GM21367 (cell line): ENCODE data around the gene CYP46A1.
"Not testable (repeated sequence)": the region's sequence is repeated elsewhere in the genome, so short reads cannot be mapped to it uniquely, and the experiment has no call there.

ENCODE experiments used
- ATAC-seq: cut with Tn5 transposase; IDR thresholded peaks from one replicate; pipeline ENCODE4 v1.9.1; 2021; ENCODE audit not compliant: unreplicated experiment

Gene CYP46A1

DNA sequence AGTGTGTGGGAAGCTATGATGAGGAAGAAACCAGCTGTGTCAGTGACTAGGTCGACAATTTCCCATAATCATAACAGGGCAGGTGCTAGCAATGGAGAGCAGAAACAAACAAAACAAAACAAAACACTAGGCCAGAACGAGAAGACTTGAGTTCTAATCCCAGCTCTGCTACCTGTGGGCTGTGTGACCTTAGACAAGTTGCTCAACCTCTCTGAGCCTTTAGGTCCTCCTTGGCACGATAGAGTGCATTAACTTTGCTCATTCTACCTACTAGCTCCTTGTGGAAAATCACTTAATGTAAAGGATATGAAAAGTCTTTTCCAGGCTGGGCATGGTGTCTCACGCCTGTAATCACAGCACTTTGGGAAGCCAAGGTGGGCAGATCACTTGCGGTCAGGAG lies 27.9 kb upstream of the CYP46A1 start:
- ATAC-seq = no peak

DNA sequence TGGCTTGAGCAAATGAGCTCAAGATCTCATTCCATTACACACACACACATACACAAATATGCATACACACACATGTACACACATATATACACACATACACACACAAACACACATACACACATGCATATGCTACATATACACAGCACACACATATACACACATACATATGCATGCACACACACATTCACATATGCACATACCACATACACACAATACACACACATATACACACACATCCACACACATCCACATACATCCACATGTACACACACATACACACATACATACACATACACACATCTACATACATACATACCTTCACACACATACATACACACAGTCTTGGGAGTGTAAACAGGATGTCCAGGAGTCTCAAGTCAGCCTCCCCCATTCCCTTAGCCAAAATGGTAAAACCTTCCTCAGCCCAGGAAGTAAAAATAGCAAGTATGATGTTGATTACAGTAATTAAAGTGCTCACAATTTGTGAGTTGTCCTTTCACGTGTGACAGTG lies 26.4 kb upstream of the CYP46A1 start:
- ATAC-seq = no peak

DNA sequence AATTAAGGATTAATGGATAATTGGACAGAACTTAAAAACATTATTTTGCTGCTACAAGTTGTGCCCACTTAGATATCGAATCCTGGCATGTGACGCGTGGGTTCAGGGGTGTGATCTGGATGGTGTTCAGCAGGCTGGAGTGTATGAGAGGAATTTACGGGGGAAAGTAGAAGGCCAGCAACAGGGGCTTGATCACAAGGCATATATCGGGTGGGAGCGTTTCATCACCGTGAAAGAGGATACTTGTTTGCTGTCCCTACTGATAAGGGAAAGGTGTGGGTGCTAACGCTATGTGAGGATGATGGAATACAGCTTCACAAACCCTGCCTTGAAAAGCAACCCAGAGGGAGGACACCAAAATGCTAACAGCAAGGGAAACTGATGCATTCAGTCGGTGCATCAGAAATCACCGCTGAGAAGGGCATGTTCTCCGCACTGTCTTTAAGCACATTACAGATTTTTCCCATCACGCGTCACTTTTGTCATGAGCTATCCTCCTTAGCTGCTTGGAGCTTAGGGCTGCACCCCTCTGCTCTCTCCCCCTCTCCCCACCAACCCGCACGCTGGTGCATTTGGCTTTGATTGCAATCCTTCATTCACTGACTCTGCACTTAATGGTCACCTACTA lies 25.8 kb upstream of the CYP46A1 start:
- no peak for ATAC-seq

DNA sequence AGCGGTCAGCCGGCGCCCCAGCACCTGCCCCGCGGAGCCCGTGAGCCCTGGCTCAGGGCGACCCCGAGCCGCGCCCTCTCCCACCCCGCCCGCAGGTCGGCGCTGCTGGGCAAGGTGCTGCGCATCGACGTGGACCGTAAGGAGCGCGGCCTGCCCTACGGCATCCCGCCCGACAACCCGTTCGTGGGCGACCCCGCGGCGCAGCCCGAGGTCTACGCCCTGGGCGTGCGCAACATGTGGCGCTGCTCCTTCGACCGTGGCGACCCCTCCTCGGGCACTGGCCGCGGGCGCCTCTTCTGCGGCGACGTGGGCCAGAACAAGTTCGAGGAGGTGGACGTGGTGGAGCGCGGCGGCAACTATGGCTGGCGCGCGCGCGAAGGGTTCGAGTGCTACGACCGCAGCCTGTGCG lies 24.8 kb upstream of the CYP46A1 start:
- ATAC-seq = no peak

DNA sequence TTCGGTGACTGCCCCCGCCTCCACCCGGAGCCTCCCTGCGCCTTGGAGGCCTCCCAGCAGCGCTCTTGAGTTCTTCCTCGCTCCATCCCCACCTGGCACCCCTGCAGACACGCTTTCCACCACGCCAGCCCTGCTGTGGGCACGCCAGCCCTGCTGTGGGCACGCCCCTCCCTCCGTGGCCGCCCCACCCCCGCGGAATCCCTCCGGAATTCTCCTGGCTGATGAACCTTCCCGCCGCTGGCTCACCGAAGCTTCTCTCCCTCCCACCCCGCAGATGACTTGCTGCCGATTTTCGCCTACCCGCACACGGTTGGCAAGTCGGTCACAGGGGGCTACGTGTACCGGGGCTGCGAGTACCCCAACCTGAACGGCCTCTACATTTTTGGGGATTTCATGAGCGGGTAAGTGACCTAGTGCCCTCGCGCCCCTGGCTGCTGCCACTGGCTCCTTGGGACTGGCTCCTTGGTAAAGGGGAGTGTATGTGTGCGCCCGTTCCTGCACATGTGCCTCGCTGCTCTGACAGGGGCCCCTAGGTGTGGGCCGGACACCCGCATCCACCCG lies 24.0 kb upstream of the CYP46A1 start:
- ATAC-seq = no peak

DNA sequence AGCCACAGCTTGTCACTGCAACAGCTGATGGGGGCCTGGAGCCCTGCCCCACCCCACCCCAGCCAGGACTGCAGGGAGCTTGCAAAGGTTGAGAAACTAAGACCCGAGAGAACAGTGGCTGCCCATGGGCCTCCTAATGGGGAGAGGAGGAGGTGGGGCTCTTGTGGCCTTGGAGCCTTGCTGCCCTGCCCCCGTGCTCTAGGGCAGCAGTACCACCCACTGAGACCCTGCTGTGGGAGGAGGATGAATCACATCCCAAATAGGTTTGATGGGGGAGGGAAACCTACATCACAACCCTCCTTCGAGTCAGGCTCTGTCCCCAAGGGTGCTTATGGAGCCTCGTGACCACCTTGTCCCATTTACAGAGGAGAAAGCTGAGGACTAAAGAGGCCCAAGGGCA lies 23.3 kb upstream of the CYP46A1 start:
- ATAC-seq = no peak

DNA sequence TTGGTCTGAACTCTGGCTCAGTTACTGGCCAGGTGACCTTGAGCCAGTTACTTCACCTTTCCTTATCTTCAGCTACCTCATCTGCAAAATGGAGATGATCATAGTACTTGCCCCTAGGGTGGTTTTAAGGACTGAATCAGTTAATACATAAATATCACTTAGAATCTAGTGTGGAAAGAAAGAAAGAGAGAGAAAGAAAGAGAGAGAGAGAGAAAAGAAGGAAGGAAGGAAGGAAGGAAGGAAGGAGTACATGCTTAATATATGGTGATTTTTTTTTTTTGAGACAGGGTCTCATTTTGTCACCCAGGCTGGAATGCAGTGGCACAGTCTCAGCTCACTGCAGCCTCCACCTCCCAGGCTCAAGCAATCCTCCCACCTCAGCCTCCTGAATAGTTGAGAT lies 22.9 kb upstream of the CYP46A1 start:
- ATAC-seq = not testable (repeated sequence)

DNA sequence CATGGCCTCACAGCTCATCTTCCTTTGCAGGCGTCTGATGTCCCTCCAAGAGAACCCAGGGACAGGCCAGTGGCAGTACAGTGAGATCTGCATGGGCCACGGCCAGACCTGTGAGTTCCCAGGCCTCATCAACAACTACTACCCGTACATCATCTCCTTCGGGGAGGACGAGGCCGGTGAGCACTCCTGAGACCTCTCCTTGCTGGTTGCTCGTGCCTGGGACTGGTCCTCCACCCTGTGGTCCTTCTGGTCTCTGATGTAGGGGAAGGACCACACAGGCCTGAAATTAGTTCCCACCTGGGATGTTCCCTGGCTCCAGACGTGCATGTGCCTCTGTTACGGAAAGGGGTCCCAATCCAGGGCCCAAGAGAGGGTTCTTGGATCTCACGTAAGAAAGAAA lies 21.3 kb upstream of the CYP46A1 start:
- ATAC-seq = no peak

DNA sequence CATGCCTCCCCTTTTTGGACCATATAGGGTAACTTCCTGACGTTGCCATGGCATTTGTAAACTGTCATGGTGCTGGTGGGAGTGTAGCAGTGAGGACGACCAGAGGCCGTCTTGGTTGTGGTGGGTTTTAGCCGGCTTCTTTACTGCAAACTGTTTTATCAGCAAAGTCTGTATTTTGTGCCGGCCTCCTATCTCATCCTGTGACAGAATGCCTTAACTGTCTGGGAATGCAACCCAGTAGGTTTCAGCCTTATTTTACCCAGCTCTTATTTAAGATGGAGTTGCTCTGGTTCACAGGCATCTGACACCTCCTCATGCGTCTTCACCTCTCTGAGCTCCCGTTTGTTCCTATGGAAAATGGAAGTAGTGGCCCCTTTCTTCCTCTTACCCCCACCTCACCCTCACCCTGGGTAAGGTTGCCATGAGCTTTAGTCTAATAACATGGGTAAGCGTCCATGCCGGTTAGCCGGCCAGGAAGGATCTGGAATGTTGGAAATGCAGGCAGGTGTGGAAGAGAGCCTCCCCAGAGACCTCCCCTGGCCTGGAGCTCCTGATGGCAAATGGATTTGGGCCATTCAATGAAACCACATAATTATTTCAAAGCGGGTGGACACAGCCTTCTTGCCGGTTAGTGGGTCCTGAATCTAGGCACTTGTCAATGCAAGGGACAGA lies 20.6 kb upstream of the CYP46A1 start:
- no peak for ATAC-seq

DNA sequence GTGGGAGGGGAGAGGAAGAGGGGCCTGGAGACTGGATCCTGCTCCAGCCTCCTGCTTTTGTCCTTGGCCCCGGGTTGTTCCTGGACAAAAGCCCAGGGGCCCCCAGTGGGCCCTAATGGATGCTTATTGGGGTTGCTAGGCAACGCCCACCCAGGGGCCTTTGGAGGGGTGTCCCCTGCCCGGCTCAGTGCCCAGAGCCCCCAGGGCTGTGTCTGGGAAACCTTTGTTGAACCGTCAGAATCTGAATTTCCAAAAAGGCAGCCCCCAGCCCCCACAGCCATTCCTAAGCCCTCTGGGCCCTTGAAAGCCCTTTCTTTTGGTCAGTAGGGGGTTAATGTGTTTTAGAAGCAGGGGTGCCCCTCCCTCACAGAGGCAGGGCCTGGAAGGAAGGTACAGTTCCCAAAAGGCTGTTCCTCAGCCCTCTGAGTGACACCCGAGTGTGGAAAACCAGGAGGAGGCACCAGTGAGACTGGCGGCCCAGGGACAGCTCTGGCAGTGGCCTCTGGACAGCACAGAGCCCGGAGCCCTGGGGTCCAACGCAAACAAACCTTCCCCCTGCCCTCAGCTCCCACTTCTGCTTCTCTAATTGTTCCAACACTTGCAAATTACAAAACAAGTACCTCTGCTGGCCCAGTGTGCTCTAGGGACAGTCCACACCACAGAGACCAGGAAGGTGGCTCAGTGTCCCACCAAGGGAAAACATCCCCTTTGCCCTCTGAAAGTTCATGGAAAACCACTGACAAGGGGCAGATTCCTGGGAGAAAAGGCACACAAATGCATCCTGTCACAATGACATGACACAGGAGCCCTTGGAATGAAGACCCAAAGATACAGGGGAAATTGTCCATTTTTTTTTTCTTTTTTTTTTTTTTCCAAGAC lies 19.8 kb upstream of the CYP46A1 start:
- ATAC-seq = no peak

DNA sequence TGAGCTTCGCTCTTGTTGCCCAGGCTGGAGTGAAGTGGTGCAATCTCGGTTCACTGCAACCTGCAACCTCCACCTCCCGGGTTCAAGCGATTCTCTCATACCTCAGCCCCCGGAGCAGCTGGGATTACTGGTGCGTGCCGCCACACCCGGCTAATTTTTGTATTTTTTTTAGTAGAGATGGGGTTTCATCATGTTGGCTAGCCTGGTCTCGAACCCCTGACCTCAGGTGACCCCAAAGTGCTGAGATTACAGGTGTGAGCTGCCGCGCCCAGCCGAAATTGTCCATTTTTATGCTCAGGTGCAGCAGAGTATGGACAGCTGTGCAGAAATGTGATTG lies 19.2 kb upstream of the CYP46A1 start:
- ATAC-seq = no peak

DNA sequence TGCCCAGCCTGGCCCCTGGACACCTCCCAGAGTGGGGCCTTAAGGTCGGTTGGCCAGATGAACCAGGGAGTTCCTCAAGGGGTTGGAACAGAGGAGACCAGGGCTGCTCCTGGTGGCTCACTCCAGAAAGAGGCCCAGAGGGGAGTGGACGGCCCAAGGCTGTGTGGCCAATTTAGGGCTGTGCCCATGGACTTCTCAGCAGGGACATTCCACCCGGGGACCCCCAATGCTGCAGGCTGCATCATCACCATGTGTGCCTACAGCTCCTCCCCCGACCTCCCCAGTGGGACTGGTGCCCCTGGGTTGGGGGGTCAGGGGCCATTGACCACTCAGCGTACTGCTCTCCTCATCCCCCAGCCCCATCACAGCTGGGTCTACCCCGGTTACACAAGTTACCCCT lies 17.6 kb upstream of the CYP46A1 start:
- ATAC-seq = no peak

DNA sequence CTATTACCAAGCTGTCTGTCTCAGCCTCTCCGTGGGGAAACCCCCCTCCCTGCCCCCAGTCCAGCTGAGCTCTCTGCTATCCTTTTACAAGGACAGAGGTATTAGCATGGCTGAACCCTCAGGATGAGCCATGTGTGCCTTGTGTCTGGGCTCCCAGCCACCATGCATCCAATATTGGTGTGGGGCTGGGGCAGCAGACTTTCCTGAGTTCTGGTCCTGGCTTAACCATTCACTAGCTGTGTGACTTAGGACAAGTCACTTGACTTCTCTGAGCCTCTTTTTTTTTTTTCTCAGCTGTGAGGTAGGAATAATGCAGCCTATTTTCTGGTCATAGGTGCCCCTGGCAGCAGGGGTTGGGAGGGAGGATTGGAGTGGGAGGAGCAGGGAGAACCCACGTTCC lies 17.1 kb upstream of the CYP46A1 start:
- ATAC-seq = no peak

DNA sequence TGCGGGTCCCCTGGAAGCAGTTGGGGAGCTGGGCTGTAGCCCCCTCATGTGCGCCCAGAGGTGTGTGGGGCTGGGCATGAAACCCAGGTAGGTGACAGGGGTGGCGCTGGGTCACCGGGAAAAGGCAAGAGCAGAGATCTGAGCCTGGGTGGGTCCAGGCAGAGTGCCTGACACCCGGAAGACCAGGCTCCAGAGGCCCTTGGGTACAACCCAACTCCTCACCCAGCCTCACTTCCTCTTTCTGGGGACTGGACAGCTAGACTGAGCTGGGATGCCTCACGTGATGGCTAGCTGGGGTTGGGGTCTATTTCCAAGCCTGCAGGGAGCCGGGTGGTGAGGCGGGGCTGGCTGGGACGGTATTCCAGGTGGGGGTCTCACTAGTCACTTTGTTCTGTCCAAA lies 16.3 kb upstream of the CYP46A1 start:
- no peak for ATAC-seq

DNA sequence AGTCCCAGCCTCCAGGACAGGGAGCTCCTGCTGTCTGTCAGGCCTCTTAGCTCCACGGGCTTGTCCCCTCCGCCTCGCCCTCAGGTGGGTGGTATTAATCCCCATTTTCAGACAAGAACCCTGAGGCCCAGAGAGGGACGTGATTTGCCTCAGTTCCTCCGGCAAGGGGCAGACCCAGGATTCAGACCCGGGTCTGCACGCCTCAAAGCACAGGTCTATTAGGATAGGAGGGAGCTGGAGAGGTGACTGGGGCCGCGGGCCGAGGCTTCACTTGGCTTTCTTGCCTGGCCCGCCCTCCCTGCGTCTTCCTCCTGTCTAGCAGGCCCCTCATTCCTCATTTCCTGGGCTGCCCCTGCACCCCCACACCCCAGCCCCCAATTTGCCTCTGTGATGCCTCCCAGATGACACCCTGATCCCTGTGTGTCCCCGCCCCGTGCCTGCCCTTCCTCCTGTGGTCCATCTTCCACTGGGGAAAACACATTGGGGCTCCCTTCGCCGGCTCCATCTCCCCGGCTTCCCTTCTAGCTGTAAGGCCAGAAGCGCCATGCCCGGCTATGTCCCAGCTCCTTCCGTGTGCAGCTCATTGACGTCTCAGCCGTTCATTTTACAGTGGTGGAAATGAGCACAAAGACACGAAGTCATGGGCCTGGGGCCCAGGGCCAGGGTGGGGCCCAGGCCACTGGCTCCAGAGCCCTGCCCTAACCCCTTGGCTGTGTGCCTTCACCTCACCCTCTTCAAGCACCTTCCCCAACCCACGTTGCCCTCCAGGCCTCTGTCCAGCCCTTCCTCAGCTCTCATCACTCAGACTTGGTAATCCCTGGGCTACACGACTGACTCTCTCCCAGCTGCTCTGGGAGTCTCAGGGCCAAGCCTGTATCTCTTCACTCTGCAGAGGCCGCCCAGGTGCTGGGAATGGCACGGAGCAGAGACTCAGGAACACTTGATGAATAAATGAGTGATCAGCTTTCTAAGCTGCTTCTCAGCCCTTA lies 15.5 kb upstream of the CYP46A1 start:
- no peak for ATAC-seq

DNA sequence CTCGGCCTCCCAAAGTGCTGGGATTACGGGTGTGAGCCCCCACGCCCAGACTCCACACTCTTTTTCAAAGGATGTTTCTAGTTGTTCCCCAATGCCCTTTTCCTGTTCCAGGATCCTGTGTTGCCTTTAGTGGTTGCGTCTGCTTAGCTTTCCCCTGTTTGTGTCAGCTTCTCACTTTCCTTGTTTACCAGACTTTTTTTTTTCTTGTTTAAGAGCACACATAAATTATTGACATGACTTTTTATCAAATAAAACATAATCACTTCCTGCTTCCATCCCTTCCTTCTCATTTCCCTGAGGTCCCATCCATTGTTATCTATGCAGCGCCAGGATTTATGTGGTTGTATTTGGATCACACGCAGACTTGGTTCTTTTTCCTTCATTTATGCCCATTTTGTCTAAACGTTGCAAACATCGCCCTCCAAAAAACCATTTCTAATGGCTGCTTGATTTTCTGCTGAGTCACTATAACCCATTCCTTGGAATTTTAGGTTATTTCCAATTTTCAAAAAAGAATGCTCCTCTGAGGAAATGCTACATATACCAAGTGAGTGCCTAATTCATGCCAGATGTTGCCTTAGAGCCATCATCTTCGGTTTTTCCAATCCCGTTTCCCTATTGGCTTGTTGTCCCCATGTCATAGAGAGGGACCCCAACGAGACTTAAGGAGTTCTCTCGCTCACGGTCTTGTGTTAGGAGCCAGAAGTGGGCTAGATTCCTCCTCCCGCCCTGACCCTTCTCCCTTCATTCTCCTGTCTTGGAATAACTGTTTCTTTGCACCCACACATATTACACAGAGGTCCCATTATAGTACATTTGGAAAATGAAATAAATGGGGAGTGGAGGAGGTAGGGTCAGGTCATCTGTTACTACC lies 13.5 kb upstream of the CYP46A1 start:
- ATAC-seq = no peak

DNA sequence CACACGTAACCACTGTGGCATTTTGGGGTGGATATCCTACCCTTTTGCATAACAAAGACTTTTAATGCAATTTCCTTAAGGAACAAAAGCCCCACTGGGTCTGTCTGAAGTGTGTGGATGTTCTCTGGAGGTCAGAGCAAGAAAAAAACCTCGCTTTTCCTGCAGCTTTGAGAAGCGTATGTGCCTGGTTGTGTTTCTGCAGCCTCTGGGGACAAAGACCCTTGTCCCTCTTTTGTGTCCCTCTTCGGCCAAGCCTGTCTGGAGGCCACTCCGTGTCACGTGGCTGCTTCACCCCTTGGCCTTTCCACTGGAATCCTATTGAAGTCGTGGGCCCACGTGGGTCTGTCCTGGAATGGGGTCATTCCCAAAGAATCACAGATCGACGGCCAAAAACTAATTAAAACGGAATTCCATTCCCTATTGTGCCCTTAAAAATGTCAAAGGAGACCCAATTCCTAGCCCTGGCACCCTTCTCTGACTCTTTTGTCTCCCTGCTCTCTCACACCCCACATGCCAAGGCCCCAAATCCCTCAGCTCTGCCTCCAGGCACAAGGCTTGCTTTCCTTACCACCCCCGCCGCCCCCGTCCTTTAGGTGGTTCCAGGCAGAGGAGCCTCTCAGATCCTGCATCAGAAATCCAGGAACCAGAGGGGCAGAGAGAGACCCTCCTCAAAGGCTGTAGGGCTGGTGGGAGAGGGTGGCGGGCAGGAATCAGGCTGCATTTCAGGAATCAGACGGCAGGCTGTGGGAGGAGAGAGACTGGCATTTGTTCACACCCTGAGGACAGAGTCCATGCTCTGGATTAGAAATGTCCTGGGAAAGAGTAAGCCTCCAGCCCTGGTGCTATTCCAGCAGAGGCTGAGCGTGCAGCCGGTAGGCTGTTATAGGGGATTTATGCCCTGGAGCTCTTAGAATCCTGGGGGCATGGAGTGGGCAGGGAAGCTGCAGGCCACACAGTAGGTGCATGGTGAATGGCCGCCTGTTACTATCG lies 12.6 kb upstream of the CYP46A1 start:
- no peak for ATAC-seq
